PC-3 (cell line): Measurements from ENCODE around the gene PLEKHM3. TPM values are rescaled to one million over a fixed set of nuclear protein-coding genes. Genes with fewer than 3 reads are reported as not detected.

ENCODE experiments used
- ATAC-seq: fragments of 200-7000 bp; cut with Tn5 transposase; 2 replicates; pipeline ENCODE4 v1.9.1; 2020; ENCODE audit warnings: mild to moderate bottlenecking, moderate library complexity
- BruUV-seq: library from RNA; stranded (reverse); fragments of 400-500 nt; replicated peaks from 2 replicates; lab custom pipeline; 2021; lab: Mats Ljungman, UMichigan
- CTCF ChIA-PET: fragments of 300-600 bp; sonication (Branson Sonifier 250); formaldehyde crosslinking; loops from one replicate; lab custom pipeline; 2022; ENCODE audit warnings: antibody characterized with exemption; lab: Charles Lee
- POLR2A ChIA-PET: fragments of 300-600 bp; sonication (Branson Sonifier 250); formaldehyde crosslinking; loops from one replicate; lab custom pipeline; 2022; ENCODE audit warnings: antibody characterized with exemption; ENCODE audit not compliant: unreplicated experiment; lab: Charles Lee
- DNase-seq: peaks from one replicate; pipeline ENCODE4 v3.0.0-alpha.2; 2015
- H2AFZ ChIP-seq: fragments of 300-600 bp; sonication (generic); 2 replicates; pipeline ENCODE4 v1.6.0; 2016; ENCODE audit warnings: antibody characterized with exemption, low read length
- H3F3A ChIP-seq: fragments of 300-600 bp; sonication (generic); one replicate; pipeline ENCODE4 v1.6.0; 2017; ENCODE audit warnings: antibody characterized with exemption, low read length, control low read depth, mild to moderate bottlenecking; ENCODE audit not compliant: unreplicated experiment
- H3K27ac ChIP-seq: fragments of 300-600 bp; sonication (generic); 2 replicates; pipeline ENCODE4 v1.5.1; 2016; ENCODE audit warnings: mild to moderate bottlenecking, low read length
- H3K27me3 ChIP-seq: fragments of 300-600 bp; sonication (generic); 2 replicates; pipeline ENCODE4 v1.6.1; 2016; ENCODE audit warnings: low read length, mixed read lengths
- H3K36me3 ChIP-seq: fragments of 300-600 bp; sonication (generic); 2 replicates; pipeline ENCODE4 v1.6.1; 2016; ENCODE audit warnings: low read depth, mixed run types, low read length, mixed read lengths
- H3K4me1 ChIP-seq: fragments of 300-600 bp; sonication (generic); 2 replicates; pipeline ENCODE4 v1.5.1; 2016; ENCODE audit warnings: low read length; ENCODE audit not compliant: insufficient read depth
- H3K4me2 ChIP-seq: fragments of 300-600 bp; sonication (generic); 2 replicates; pipeline ENCODE4 v1.6.0; 2016; ENCODE audit warnings: low read length
- H3K4me3 ChIP-seq: fragments of 300-600 bp; sonication (generic); 2 replicates; pipeline ENCODE4 v1.5.1; 2016; ENCODE audit warnings: mild to moderate bottlenecking, low read length, mixed read lengths
- H3K79me2 ChIP-seq: fragments of 300-600 bp; sonication (generic); 2 replicates; pipeline ENCODE4 v1.6.1; 2017; ENCODE audit warnings: low read length, mixed read lengths
- H3K9ac ChIP-seq: fragments of 300-600 bp; sonication (generic); 2 replicates; pipeline ENCODE4 v1.6.0; 2016; ENCODE audit warnings: mild to moderate bottlenecking, low read length
- H3K9me2 ChIP-seq: fragments of 300-600 bp; sonication (generic); replicated peaks from 2 replicates; pipeline ENCODE4 v1.6.1; 2016; ENCODE audit warnings: mixed run types, low read length, mixed read lengths
- H3K9me3 ChIP-seq: fragments of 300-600 bp; sonication (generic); 2 replicates; pipeline ENCODE4 v1.6.1; 2016; ENCODE audit warnings: low read length, mixed read lengths
- H4K20me1 ChIP-seq: fragments of 300-600 bp; sonication (generic); 2 replicates; pipeline ENCODE4 v1.6.1; 2016; ENCODE audit warnings: low read length, mixed read lengths
- EZH2 ChIP-seq: fragments of 300-600 bp; sonication (generic); IDR thresholded peaks from one replicate; pipeline ENCODE4 v1.6.1; 2017; ENCODE audit warnings: antibody characterized with exemption, mild to moderate bottlenecking, low read length; ENCODE audit not compliant: unreplicated experiment
- EZH2phosphoT487 ChIP-seq: fragments of 300-600 bp; sonication (generic); IDR thresholded peaks from 2 replicates; pipeline ENCODE4 v1.6.1; 2018; ENCODE audit warnings: mild to moderate bottlenecking, antibody characterized with exemption, low read length, borderline replicate concordance
- intact Hi-C: fragments of 100-400 bp; cut with micrococcal nuclease; formaldehyde crosslinking; loops from 2 replicates; pipeline ENCODE4 v1.9.0; 2023
- total RNA-seq: library from RNA; depleted of rRNA; stranded (reverse); fragments of >200 nt; gene quantifications from 2 replicates; pipeline ENCODE4 v1.2.3, GENCODE V29; 2014
- TF ChIP-seq, protein P1 (sequence below): fragments of 300-600 bp; sonication (generic); conservative IDR thresholded peaks from 2 replicates; pipeline ENCODE4 v1.5.1; 2017; ENCODE audit warnings: antibody characterized with exemption, low read depth, mild to moderate bottlenecking, low read length

The PLEKHM3 gene
- total RNA-seq, 1 experiment from 2014 or later = 5.9 TPM

- Histone ChIP-seq H3K4me1 (no peaks in the 10 kb centered on the region), H4K20me1 (no peaks in the 10 kb centered on the region), H3K27me3 (no peaks in the 10 kb centered on the region), H3F3A (no peaks in the 10 kb centered on the region), H3K4me2 (no peak overlapping the region), H3K9ac (no peak overlapping the region), H3K36me3 (no peaks in the 10 kb centered on the region), H3K79me2 (no peaks in the 10 kb centered on the region), H2AFZ (no peak overlapping the region), H3K9me2 (no peaks in the 10 kb centered on the region), H3K4me3 (no peak overlapping the region), H3K9me3 (no peaks in the 10 kb centered on the region), H3K27ac (no peak overlapping the region)
- intact Hi-C loops = no loop called here
- no peak for DNase-seq
- no peak for ATAC-seq
- no TSS peak for BruUV-seq
- TF ChIP-seq EZH2phosphoT487 (no peak), EZH2 (no peak)
- TF ChIP-seq, protein P1, sequence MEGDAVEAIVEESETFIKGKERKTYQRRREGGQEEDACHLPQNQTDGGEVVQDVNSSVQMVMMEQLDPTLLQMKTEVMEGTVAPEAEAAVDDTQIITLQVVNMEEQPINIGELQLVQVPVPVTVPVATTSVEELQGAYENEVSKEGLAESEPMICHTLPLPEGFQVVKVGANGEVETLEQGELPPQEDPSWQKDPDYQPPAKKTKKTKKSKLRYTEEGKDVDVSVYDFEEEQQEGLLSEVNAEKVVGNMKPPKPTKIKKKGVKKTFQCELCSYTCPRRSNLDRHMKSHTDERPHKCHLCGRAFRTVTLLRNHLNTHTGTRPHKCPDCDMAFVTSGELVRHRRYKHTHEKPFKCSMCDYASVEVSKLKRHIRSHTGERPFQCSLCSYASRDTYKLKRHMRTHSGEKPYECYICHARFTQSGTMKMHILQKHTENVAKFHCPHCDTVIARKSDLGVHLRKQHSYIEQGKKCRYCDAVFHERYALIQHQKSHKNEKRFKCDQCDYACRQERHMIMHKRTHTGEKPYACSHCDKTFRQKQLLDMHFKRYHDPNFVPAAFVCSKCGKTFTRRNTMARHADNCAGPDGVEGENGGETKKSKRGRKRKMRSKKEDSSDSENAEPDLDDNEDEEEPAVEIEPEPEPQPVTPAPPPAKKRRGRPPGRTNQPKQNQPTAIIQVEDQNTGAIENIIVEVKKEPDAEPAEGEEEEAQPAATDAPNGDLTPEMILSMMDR = no peak
- POLR2A ChIA-PET = no interaction called here
- CTCF ChIA-PET = no interaction called here
These were observed 23.7 kb upstream of the PLEKHM3 start for GRCh38 chr2:208049006-208049405.

DNA sequence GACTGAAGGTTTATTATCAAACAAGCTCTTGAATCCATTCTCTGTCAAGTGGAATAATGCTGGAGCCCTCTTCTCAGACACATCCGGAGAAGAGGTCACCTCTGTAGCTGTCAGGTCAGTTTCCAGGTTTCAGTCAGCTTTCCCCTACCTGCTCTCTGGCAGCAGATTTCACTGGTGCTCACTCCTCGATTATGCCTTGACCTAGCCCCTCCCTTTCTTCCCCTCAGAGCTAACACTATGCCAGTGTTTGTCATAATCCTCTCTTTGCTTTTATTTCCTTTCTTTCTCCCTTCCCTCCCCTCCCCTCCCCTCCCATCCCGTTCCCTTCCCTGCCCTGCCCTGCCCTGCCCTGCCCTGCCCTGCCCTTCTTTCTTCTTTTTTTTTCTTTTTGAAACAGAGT is 22.5 kb upstream of the PLEKHM3 start:
- intact Hi-C loops = no loop called here

GRCh38 chr2:208046686-208047085 is 21.4 kb upstream of the PLEKHM3 start:
- Histone ChIP-seq H3K9me2 (no peaks in the 10 kb centered on the region), H3K36me3 (no peaks in the 10 kb centered on the region), H4K20me1 (no peaks in the 10 kb centered on the region), H3K27me3 (no peaks in the 10 kb centered on the region), H3K4me2 (no peak overlapping the region), H3K4me3 (no peak overlapping the region), H3K79me2 (no peaks in the 10 kb centered on the region), H2AFZ (no peak overlapping the region), H3K9me3 (no peaks in the 10 kb centered on the region), H3K27ac (no peak overlapping the region), H3K4me1 (no peaks in the 10 kb centered on the region), H3F3A (no peaks in the 10 kb centered on the region), H3K9ac (no peak overlapping the region)
- intact Hi-C loops = no loop called here
- CTCF ChIA-PET = no interaction called here
- BruUV-seq = no TSS peak
- ATAC-seq (no peak), DNase-seq (no peak)
- POLR2A ChIA-PET = no interaction called here
- TF ChIP-seq, protein P1 = no peak
- no peak for TF ChIP-seq EZH2
- TF ChIP-seq EZH2phosphoT487 = no peak

More for the DNA sequence above, 22.5 kb upstream of the PLEKHM3 start:
- no peaks in the 10 kb centered on the region for H3K36me3 ChIP-seq
- peak; percentile 53 for ATAC-seq
- H3K9me3 ChIP-seq = no peaks in the 10 kb centered on the region
- no peaks in the 10 kb centered on the region for H3K4me1 ChIP-seq
- H4K20me1 ChIP-seq = no peaks in the 10 kb centered on the region
- ChIA-PET POLR2A (interaction anchor here (0.6 kb wide), 1 partner anchor 117 kb away, joined by 3 read pairs; no protein-coding TSS in a partner anchor), CTCF (interaction anchor here (0.7 kb wide), 1 partner anchor 1734 kb away, joined by 3 read pairs; no protein-coding TSS in a partner anchor)
- H3K9me2 ChIP-seq = no peaks in the 10 kb centered on the region
- DNase-seq = no peak
- TF ChIP-seq, protein P1 = no peak
- no peak for TF ChIP-seq EZH2phosphoT487
- no peak for TF ChIP-seq EZH2
- H3K9ac ChIP-seq = no peak overlapping the region
- no peak overlapping the region for H3K4me3 ChIP-seq
- H3K4me2 ChIP-seq = no peak overlapping the region
- peak overlapping the region; percentile 48; the same call in 1 of the 2 replicates for H2AFZ ChIP-seq
- no peaks in the 10 kb centered on the region for H3F3A ChIP-seq
- H3K27ac ChIP-seq = no peak overlapping the region
- H3K79me2 ChIP-seq = no peaks in the 10 kb centered on the region
- BruUV-seq = no TSS peak
- H3K27me3 ChIP-seq = no peaks in the 10 kb centered on the region
